Measurements from ENCODE around the gene FBXL17.

DNA sequence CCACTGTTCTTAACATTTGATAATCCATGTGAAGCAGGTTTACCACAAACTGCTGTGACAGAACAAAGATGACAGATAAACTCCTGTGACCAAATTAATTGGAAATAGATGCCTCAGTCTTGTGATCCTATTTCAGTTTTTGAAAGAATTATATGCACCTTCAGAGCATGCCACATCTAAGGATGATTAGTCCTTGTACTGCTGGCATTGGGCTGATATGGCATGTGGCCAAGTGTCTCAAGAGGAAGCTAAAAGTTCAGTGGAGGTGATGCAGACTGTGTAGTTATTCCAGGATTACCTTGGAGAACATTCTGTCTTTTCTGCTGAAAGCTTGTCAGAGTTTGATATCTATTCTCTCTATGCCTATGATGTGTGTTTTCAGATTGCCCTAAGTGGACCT is 396.8 kb downstream of the FBXL17 start:
- no peak for TF ChIP-seq YY1 (tag by site-specific recombination; IDR thresholded peaks at IDR 0.05)
- TF ChIP-seq, protein P1, sequence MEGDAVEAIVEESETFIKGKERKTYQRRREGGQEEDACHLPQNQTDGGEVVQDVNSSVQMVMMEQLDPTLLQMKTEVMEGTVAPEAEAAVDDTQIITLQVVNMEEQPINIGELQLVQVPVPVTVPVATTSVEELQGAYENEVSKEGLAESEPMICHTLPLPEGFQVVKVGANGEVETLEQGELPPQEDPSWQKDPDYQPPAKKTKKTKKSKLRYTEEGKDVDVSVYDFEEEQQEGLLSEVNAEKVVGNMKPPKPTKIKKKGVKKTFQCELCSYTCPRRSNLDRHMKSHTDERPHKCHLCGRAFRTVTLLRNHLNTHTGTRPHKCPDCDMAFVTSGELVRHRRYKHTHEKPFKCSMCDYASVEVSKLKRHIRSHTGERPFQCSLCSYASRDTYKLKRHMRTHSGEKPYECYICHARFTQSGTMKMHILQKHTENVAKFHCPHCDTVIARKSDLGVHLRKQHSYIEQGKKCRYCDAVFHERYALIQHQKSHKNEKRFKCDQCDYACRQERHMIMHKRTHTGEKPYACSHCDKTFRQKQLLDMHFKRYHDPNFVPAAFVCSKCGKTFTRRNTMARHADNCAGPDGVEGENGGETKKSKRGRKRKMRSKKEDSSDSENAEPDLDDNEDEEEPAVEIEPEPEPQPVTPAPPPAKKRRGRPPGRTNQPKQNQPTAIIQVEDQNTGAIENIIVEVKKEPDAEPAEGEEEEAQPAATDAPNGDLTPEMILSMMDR (tag by site-specific recombination; IDR thresholded peaks at IDR 0.05) = no peak
- no peak for TF ChIP-seq ZNF214 (tag by site-specific recombination; IDR thresholded peaks at IDR 0.05; ENCODE audit: borderline replicate concordance)
- no peak for TF ChIP-seq ZNF121 (tag by site-specific recombination; IDR thresholded peaks at IDR 0.05)
- no peak for TF ChIP-seq ZBTB48 (tag by site-specific recombination; IDR thresholded peaks at IDR 0.05)
- TF ChIP-seq ZNF274 (IDR thresholded peaks at IDR 0.05; ENCODE audit: low read length) = no peak
- TF ChIP-seq ZNF274 (tag by site-specific recombination; IDR thresholded peaks at IDR 0.05; ENCODE audit: borderline replicate concordance) = no peak
- TF ChIP-seq ZNF513 (tag by site-specific recombination; IDR thresholded peaks at IDR 0.05) = no peak
- TF ChIP-seq ZNF2 (tag by site-specific recombination; IDR thresholded peaks at IDR 0.05) = no peak
- no peak for TF ChIP-seq KLF16 (tag by site-specific recombination; IDR thresholded peaks at IDR 0.05)
- TF ChIP-seq ZNF830 (tag by site-specific recombination; IDR thresholded peaks at IDR 0.05; ENCODE audit: low read depth) = no peak
